WERI-Rb-1 (cell line): ENCODE data around the gene SEBOX.

Experiments
- DNase-seq: peaks from one replicate; pipeline ENCODE4 v3.0.0-alpha.2; 2020
- H3K27ac ChIP-seq: fragments of 250-450 bp; sonication (Bioruptor Pico); 2 replicates; pipeline ENCODE4 v1.5.1; 2020; ENCODE audit warnings: mild to moderate bottlenecking, moderate library complexity
- H3K27me3 ChIP-seq: fragments of 250-450 bp; sonication (Bioruptor Pico); 2 replicates; pipeline ENCODE4 v1.5.1; 2021; ENCODE audit warnings: mild to moderate bottlenecking, low read depth, moderate library complexity; ENCODE audit not compliant: insufficient read depth, severe bottlenecking
- H3K36me3 ChIP-seq: fragments of 250-450 bp; sonication (Bioruptor Pico); 2 replicates; pipeline ENCODE4 v1.5.1; 2020; ENCODE audit warnings: mild to moderate bottlenecking, moderate library complexity
- H3K4me3 ChIP-seq: 2 replicates; pipeline ENCODE4 v1.5.1; 2011; ENCODE audit warnings: low read depth, mild to moderate bottlenecking, control low read depth, low read length
- H3K9me3 ChIP-seq: fragments of 250-450 bp; sonication (Bioruptor Pico); 2 replicates; pipeline ENCODE4 v1.5.1; 2021; ENCODE audit warnings: mild to moderate bottlenecking, moderate library complexity; ENCODE audit not compliant: severe bottlenecking
- TF ChIP-seq, protein P1 (sequence below): IDR thresholded peaks from 2 replicates; pipeline ENCODE4 v1.5.1; 2011; ENCODE audit warnings: low read depth, mild to moderate bottlenecking, control low read depth, inconsistent platforms, low read length

The SEBOX gene

DNA sequence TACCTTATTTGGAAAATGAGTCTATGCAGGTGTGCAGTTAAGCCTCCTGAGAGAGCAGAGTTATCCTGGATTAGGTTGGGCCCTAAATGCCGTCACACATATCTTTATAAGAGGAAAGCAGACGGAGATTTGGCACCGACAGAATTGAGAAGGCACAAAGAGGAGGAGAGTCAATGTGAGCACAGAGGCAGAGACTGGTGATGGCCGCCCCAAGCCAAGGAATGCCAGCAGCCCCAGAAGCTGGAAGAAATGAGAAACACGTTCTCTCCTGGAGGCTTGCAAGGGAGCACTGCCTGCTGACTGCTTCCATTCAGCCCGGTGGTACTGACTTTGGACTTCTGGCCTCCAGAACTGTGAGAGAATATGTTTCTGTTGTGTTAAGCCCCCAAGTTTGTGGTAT, 37.8 kb upstream of the SEBOX start:
- Histone ChIP-seq H3K9me3 (no peaks in the 10 kb centered on the region), H3K27me3 (no peaks in the 10 kb centered on the region), H3K36me3 (peaks cover 71% of the 10 kb centered on the region), H3K27ac (no peak overlapping the region; the same call in 1 of the 2 replicates), H3K4me3 (no peak overlapping the region)
- DNase-seq = no peak
- TF ChIP-seq, protein P1, sequence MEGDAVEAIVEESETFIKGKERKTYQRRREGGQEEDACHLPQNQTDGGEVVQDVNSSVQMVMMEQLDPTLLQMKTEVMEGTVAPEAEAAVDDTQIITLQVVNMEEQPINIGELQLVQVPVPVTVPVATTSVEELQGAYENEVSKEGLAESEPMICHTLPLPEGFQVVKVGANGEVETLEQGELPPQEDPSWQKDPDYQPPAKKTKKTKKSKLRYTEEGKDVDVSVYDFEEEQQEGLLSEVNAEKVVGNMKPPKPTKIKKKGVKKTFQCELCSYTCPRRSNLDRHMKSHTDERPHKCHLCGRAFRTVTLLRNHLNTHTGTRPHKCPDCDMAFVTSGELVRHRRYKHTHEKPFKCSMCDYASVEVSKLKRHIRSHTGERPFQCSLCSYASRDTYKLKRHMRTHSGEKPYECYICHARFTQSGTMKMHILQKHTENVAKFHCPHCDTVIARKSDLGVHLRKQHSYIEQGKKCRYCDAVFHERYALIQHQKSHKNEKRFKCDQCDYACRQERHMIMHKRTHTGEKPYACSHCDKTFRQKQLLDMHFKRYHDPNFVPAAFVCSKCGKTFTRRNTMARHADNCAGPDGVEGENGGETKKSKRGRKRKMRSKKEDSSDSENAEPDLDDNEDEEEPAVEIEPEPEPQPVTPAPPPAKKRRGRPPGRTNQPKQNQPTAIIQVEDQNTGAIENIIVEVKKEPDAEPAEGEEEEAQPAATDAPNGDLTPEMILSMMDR = no peak

DNA sequence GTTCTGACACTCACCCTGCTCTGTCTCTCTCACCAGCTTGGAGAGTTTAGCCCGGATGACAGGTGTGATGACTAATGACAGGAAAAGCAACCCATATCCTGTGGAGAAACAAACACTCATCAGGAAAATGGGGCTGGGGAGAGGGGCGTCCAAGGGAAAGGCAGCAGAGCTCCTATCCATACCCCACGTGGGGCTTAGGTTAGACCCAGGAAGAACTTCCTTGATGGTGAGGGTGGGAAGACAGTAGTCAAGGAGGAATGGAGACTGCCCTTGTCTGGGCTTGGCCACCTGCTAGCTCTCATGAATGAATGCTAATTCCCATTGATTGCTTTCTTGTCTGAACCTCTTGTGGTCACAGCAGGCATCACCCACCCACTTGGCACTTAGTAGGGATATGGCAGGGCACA, 37.2 kb upstream of the SEBOX start:
- DNase-seq = no peak
- TF ChIP-seq, protein P1 = no peak
- no peaks in the 10 kb centered on the region for H3K27me3 ChIP-seq
- peaks cover 76% of the 10 kb centered on the region for H3K36me3 ChIP-seq
- no peak overlapping the region for H3K27ac ChIP-seq
- H3K4me3 ChIP-seq = no peak overlapping the region
- no peaks in the 10 kb centered on the region for H3K9me3 ChIP-seq

DNA sequence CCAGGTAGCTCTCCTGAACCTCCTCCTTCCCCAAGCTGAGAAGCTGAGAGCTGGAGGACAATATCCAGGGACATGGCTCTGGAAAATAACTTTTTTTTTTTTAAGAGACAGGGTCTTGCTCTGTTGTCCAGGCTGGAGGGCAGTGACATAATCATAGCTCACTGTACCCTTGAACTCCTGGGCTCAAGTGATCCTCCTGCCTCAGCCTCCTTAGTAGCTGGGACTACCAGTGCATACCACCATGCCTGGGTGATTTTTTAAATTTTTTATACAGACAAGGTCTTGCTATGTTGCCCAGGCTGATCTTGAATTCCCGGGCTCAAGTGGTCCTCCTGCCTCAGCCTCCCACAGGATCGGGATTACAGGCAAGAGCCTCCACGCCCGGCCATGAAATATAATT, 34.8 kb upstream of the SEBOX start:
- H3K36me3 ChIP-seq = peaks cover 95% of the 10 kb centered on the region
- H3K9me3 ChIP-seq = no peaks in the 10 kb centered on the region
- TF ChIP-seq, protein P1 = no peak
- H3K27me3 ChIP-seq = no peaks in the 10 kb centered on the region
- no peak overlapping the region for H3K4me3 ChIP-seq
- H3K27ac ChIP-seq = peak overlapping the region; percentile 59
- no peak for DNase-seq

DNA sequence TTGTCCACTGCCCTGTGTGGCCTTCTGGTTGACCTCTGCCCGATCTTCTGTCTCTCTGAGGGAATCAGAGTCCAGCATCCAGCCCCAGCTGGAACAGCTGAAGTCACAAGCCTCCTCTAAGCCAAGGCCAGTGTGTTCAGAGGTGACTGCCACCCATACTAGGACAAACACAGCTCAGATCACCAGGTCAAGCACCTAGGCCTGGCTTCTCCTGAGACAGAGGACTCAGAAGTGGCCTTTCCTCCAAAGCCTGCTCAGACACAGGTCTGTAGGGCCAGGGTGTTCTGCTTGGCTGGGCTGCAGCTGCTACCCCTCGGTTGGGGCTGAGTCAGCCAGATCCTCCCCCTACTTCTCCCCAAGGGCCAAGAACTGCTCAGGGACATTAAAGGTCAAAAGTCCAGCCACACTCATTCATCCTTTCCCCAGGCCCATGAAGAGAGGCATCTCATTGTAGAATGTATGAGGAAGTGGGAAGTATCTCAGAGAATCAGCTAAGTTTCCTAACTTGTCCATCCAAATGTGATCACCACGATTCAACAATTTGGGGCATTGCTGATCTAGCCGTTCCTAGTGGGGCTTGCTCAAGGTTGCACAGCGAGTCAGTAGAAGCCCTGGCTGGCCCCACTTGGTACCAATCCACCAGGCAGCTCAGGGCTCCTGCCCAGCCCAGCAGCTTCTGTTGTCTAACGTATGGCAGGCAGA, 33.4 kb upstream of the SEBOX start:
- TF ChIP-seq, protein P1 = no peak
- H3K27me3 ChIP-seq = no peaks in the 10 kb centered on the region
- H3K4me3 ChIP-seq = no peak overlapping the region
- DNase-seq = no peak
- peak overlapping the region; percentile 54 for H3K27ac ChIP-seq
- H3K36me3 ChIP-seq = peaks cover 89% of the 10 kb centered on the region
- H3K9me3 ChIP-seq = no peaks in the 10 kb centered on the region

DNA sequence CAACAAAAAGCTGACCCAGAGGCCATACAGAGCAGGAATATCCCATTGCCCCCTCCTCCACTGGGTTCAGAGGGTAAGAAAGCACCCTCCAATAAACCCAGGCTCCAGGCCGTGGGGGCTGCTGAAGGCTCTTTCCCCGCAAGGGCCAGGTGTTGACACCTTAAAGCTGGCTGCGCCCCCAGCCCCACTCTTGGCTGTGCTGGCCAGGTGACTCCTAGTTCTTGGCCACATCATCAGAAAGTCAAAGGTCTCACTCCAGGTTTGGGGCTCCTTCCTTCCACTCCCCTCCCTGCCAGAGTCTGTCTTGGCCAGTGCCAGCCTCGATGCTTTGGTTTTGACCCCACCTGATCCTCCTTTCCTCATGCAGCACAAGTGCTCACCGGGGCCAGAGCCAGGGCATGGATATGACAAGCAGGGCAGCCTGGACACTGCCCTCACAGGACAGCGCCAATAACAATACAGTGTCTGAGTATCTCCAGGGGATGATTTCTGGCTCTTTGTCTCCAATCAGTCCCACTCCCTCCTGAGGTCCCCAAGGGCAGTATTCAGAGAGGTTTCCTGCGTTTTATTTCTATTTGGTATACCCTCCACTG, 32.8 kb upstream of the SEBOX start:
- peaks cover 87% of the 10 kb centered on the region for H3K36me3 ChIP-seq
- no peak overlapping the region for H3K4me3 ChIP-seq
- H3K9me3 ChIP-seq = no peaks in the 10 kb centered on the region
- H3K27ac ChIP-seq = peak overlapping the region; percentile 54
- no peaks in the 10 kb centered on the region for H3K27me3 ChIP-seq
- TF ChIP-seq, protein P1 = no peak
- DNase-seq = no peak
